ENCODE data around the gene ATP1A4.
A peak's percentile ranks its signal among the peaks of the same experiment; 100 is the strongest.

The ATP1A4 gene

GRCh38 chr1:160193091-160193819, 41.9 kb downstream of the ATP1A4 start (continued):
- no peak for TF ChIP-seq ZNF138 (tag by site-specific recombination; IDR thresholded peaks at IDR 0.05; ENCODE audit: borderline replicate concordance)
- TF ChIP-seq ZNF692 (tag by site-specific recombination; IDR thresholded peaks at IDR 0.05), result peak; percentile 71
- TF ChIP-seq ZNF398 (tag by site-specific recombination; IDR thresholded peaks at IDR 0.05), result no peak
- TF ChIP-seq ZNF292 (tag by site-specific recombination; IDR thresholded peaks at IDR 0.05; ENCODE audit: borderline replicate concordance, low read depth), result no peak
- no peak for TF ChIP-seq ZNF175 (tag by site-specific recombination; IDR thresholded peaks at IDR 0.05)
- no peak for TF ChIP-seq ZNF354C (tag by site-specific recombination; IDR thresholded peaks at IDR 0.05; ENCODE audit: borderline replicate concordance, low read depth)
- TF ChIP-seq ZSCAN4 (tag by site-specific recombination; IDR thresholded peaks at IDR 0.05), result 0 out of 2 replicates have a peak, but pooled peaks have one; percentile 19
- peak; percentile 60; the same call in 1 of the 2 replicates for TF ChIP-seq INSM2 (tag by site-specific recombination; IDR thresholded peaks at IDR 0.05)
- peak; percentile 67 for TF ChIP-seq BCL11A (tag by site-specific recombination; IDR thresholded peaks at IDR 0.05; ENCODE audit: low read depth)
- TF ChIP-seq ZNF701 (tag by site-specific recombination; IDR thresholded peaks at IDR 0.05), result no peak
- TF ChIP-seq ZNF132 (tag by site-specific recombination; IDR thresholded peaks at IDR 0.05; ENCODE audit: borderline replicate concordance), result no peak
- no peak for TF ChIP-seq ZSCAN23 (tag by site-specific recombination; IDR thresholded peaks at IDR 0.05)
- no peak for TF ChIP-seq ZNF112 (tag by site-specific recombination; IDR thresholded peaks at IDR 0.05)
- 0 out of 2 replicates have a peak, but pooled peaks have one; percentile 36 for TF ChIP-seq ZNF600 (tag by site-specific recombination; IDR thresholded peaks at IDR 0.05)
- TF ChIP-seq ZNF394 (tag by site-specific recombination; IDR thresholded peaks at IDR 0.05; ENCODE audit: borderline replicate concordance), result peak; percentile 95
- 0 out of 2 replicates have a peak, but pooled peaks have one; percentile 33 for TF ChIP-seq ZBTB17 (tag by site-specific recombination; IDR thresholded peaks at IDR 0.05)
- TF ChIP-seq ZSCAN16 (tag by site-specific recombination; IDR thresholded peaks at IDR 0.05), result no peak
- TF ChIP-seq ZNF837 (tag by site-specific recombination; IDR thresholded peaks at IDR 0.05), result no peak
- TF ChIP-seq ZFP41 (tag by site-specific recombination; IDR thresholded peaks at IDR 0.05; ENCODE audit: borderline replicate concordance), result no peak
- peak; percentile 57; the same call in 1 of the 2 replicates for TF ChIP-seq ZNF324 (tag by site-specific recombination; IDR thresholded peaks at IDR 0.05)
- TF ChIP-seq ZNF670 (tag by site-specific recombination; IDR thresholded peaks at IDR 0.05; ENCODE audit: low read depth), result no peak
- TF ChIP-seq ZNF623 (tag by site-specific recombination; IDR thresholded peaks at IDR 0.05), result no peak
- peak; percentile 36; the same call in 1 of the 2 replicates for TF ChIP-seq ZFP69B (tag by site-specific recombination; IDR thresholded peaks at IDR 0.05)
- no peak for TF ChIP-seq ZNF10 (tag by site-specific recombination; IDR thresholded peaks at IDR 0.05)
- TF ChIP-seq ZNF426 (tag by site-specific recombination; IDR thresholded peaks at IDR 0.05), result no peak
- peak; percentile 90 for TF ChIP-seq CTCF (tag by site-specific recombination; IDR thresholded peaks at IDR 0.05)
- no peak for TF ChIP-seq IKZF3 (tag by site-specific recombination; IDR thresholded peaks at IDR 0.05)
- no peak for TF ChIP-seq ZBTB10 (tag by site-specific recombination; IDR thresholded peaks at IDR 0.05)
- peak; percentile 60 for TF ChIP-seq ZEB2 (tag by site-specific recombination; IDR thresholded peaks at IDR 0.05)
